Measurements from ENCODE around the gene WSB2.
A peak's percentile ranks its signal among the peaks of the same experiment; 100 is the strongest.

WSB2 gene

GRCh38 chr12:118063576-118064391, 2.8 kb upstream of the WSB2 start:
- peak overlapping the region; percentile 94 for H3K27ac ChIP-seq
- no peak for DNase-seq (ENCODE audit: low read depth, low spot score)

- peak overlapping the region; percentile 94 for H3K27ac ChIP-seq
- DNase-seq (ENCODE audit: low read depth, low spot score) = no peak
Observed at GRCh38 chr12:118061873-118062843, 1.2 kb upstream of the WSB2 start.

GRCh38 chr12:118060301-118061010, 523 bp downstream of the WSB2 start:
- no peak for DNase-seq (ENCODE audit: low read depth, low spot score)
- H3K27ac ChIP-seq = peak overlapping the region; percentile 94

GRCh38 chr12:118059341-118060191, 1.4 kb downstream of the WSB2 start:
- peak overlapping the region; percentile 94 for H3K27ac ChIP-seq
- no peak for DNase-seq (ENCODE audit: low read depth, low spot score)

GRCh38 chr12:118058881-118059280, 2.1 kb downstream of the WSB2 start:
- peak overlapping the region; percentile 94 for H3K27ac ChIP-seq
- DNase-seq (ENCODE audit: low read depth, low spot score) = no peak

- H3K27ac ChIP-seq = no peak overlapping the region
- no peak for DNase-seq (ENCODE audit: low read depth, low spot score)
Observed at GRCh38 chr12:118058227-118058626, 2.8 kb downstream of the WSB2 start.

GRCh38 chr12:118055865-118056773, 4.9 kb downstream of the WSB2 start:
- DNase-seq (ENCODE audit: low read depth, low spot score) = no peak
- H3K27ac ChIP-seq = no peak overlapping the region

- no peak overlapping the region for H3K27ac ChIP-seq
- no peak for DNase-seq (ENCODE audit: low read depth, low spot score)
Observed at GRCh38 chr12:118055144-118055557, 5.8 kb downstream of the WSB2 start.

- DNase-seq (ENCODE audit: low read depth, low spot score) = no peak
- peak overlapping the region; percentile 66 for H3K27ac ChIP-seq
Observed at GRCh38 chr12:118053071-118053985, 7.7 kb downstream of the WSB2 start.

- DNase-seq (ENCODE audit: low read depth, low spot score) = peak; percentile 79
- H3K27ac ChIP-seq = peak overlapping the region; percentile 66
Observed at GRCh38 chr12:118052324-118053070, 8.5 kb downstream of the WSB2 start.

GRCh38 chr12:118050972-118051910, 9.7 kb downstream of the WSB2 start:
- H3K27ac ChIP-seq = no peak overlapping the region
- no peak for DNase-seq (ENCODE audit: low read depth, low spot score)

- DNase-seq (ENCODE audit: low read depth, low spot score) = no peak
Observed at GRCh38 chr12:118046430-118046829, 14.5 kb downstream of the WSB2 start.

GRCh38 chr12:118044577-118044976, 16.4 kb downstream of the WSB2 start:
- no peak for DNase-seq (ENCODE audit: low read depth, low spot score)
- H3K27ac ChIP-seq = no peak overlapping the region

More at GRCh38 chr12:118046430-118046829, 14.5 kb downstream of the WSB2 start:
- H3K27ac ChIP-seq = no peak overlapping the region

GRCh38 chr12:118044075-118044474, 16.9 kb downstream of the WSB2 start:
- H3K27ac ChIP-seq = no peak overlapping the region

GRCh38 chr12:118042091-118042490, 18.9 kb downstream of the WSB2 start:
- no peak for DNase-seq (ENCODE audit: low read depth, low spot score)
- H3K27ac ChIP-seq = no peak overlapping the region

More at GRCh38 chr12:118044075-118044474, 16.9 kb downstream of the WSB2 start:
- DNase-seq (ENCODE audit: low read depth, low spot score) = no peak

- no peak for DNase-seq (ENCODE audit: low read depth, low spot score)
- H3K27ac ChIP-seq = no peak overlapping the region
Observed at GRCh38 chr12:118038137-118038536, 22.8 kb downstream of the WSB2 start.

All from epithelial cell of prostate (primary cell).